ENCODE results near the gene MOSMO. TPM values are rescaled to one million over a fixed set of nuclear protein-coding genes. Genes with fewer than 3 reads are reported as not detected.

Gene MOSMO
- total and polyA plus RNA-seq, 5 donors from 2014 or later = 3.9 to 13.1 (median 4.2) TPM

- Mint-ChIP-seq H3K36me3 (peaks cover 5% of the 10 kb centered on the region), H3K27ac (no peak overlapping the region), H3K27me3 (no peaks in the 10 kb centered on the region), H3K4me3 (no peak overlapping the region), H3K9me3 (peaks cover 0 to 6% (median 1%) of the 10 kb centered on the region in 7 donors), H3K4me1 (peaks cover 4 to 11% (median 7%) of the 10 kb centered on the region in 4 donors)
- no peak overlapping the region for H3K4me3 ChIP-seq (ENCODE audit: low read depth, low read length)
- H3K4me1 ChIP-seq (ENCODE audit: control insufficient read depth, insufficient read depth, low read length, poor library complexity, severe bottlenecking) = no peaks in the 10 kb centered on the region
- no peaks in the 10 kb centered on the region for H3K9me3 ChIP-seq (ENCODE audit: control insufficient read depth in 2 of 2, low read length in 2 of 2)
- DNase-seq (no peak), ATAC-seq (ENCODE audit: low read depth in 2 of 2) (no peak)
- H3K36me3 ChIP-seq (ENCODE audit: control insufficient read depth, insufficient read depth, low read length) = peaks cover 5% of the 10 kb centered on the region
- H3K27me3 ChIP-seq (ENCODE audit: control insufficient read depth, insufficient read depth, low read length) = no peaks in the 10 kb centered on the region
- no peak overlapping the region for H3K27ac ChIP-seq (ENCODE audit: insufficient read depth, low read length, poor library complexity, severe bottlenecking)
Observed at GRCh38 chr16:22070361-22071330, 62.7 kb downstream of the MOSMO start.

DNA sequence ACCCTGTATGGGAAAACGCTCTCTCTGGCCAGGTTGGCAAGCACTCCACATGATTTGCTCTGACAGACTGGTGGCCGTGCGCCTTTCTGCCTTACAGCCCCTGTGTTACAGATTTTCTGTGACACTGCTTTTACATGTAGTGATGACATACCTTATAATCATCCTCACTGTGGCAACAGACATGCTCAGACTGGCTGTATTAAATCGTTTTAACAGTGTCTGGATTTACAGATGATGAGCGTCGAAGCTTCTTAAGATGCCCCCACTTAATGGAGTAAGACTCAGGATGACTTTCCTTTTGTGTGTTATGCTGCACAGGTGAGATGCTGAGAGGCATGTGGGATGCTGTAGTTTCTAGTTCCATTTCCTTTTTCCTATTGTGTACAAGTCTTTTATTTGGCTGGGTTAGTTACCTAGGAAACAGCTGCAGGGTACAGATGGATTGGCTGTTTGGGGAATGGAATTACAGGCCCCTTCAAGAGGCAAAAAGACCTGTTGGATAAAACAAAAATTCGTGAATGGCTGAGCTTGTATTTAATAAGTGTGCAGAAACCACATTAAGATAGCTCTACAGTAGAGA is 63.5 kb downstream of the MOSMO start:
- DNase-seq (no peak), ATAC-seq (ENCODE audit: low read depth in 2 of 2) (no peak)
- Mint-ChIP-seq H3K4me1 (peaks cover 4 to 11% (median 7%) of the 10 kb centered on the region in 4 donors), H3K27me3 (no peaks in the 10 kb centered on the region), H3K9me3 (peaks cover 0 to 6% (median 0%) of the 10 kb centered on the region in 7 donors), H3K4me3 (no peak overlapping the region), H3K36me3 (peaks cover 5% of the 10 kb centered on the region), H3K27ac (no peak overlapping the region)
- H3K4me3 ChIP-seq (ENCODE audit: low read depth, low read length) = no peak overlapping the region
- no peak overlapping the region for H3K27ac ChIP-seq (ENCODE audit: insufficient read depth, low read length, poor library complexity, severe bottlenecking)
- H3K4me1 ChIP-seq (ENCODE audit: control insufficient read depth, insufficient read depth, low read length, poor library complexity, severe bottlenecking) = no peaks in the 10 kb centered on the region
- H3K9me3 ChIP-seq (ENCODE audit: control insufficient read depth in 2 of 2, low read length in 2 of 2) = no peaks in the 10 kb centered on the region
- no peaks in the 10 kb centered on the region for H3K27me3 ChIP-seq (ENCODE audit: control insufficient read depth, insufficient read depth, low read length)
- H3K36me3 ChIP-seq (ENCODE audit: control insufficient read depth, insufficient read depth, low read length) = peaks cover 5% of the 10 kb centered on the region

- no peaks in the 10 kb centered on the region for H3K27me3 ChIP-seq (ENCODE audit: control insufficient read depth, insufficient read depth, low read length)
- Mint-ChIP-seq H3K27ac (peak overlapping the region in 1 of 3 donors; percentile 77), H3K9me3 (no peaks in the 10 kb centered on the region), H3K27me3 (no peaks in the 10 kb centered on the region), H3K4me1 (peaks cover 4 to 12% (median 6%) of the 10 kb centered on the region in 4 donors), H3K4me3 (no peak overlapping the region), H3K36me3 (no peaks in the 10 kb centered on the region)
- no peak for DNase-seq
- peaks cover 2% of the 10 kb centered on the region for H3K36me3 ChIP-seq (ENCODE audit: control insufficient read depth, insufficient read depth, low read length)
- no peak for ATAC-seq (ENCODE audit: low read depth in 2 of 2)
- no peaks in the 10 kb centered on the region for H3K9me3 ChIP-seq (ENCODE audit: control insufficient read depth in 2 of 2, low read length in 2 of 2)
- no peak overlapping the region for H3K4me3 ChIP-seq (ENCODE audit: low read depth, low read length)
- H3K27ac ChIP-seq (ENCODE audit: insufficient read depth, low read length, poor library complexity, severe bottlenecking) = no peak overlapping the region
- H3K4me1 ChIP-seq (ENCODE audit: control insufficient read depth, insufficient read depth, low read length, poor library complexity, severe bottlenecking) = peaks cover 5% of the 10 kb centered on the region
Observed at GRCh38 chr16:22073350-22073749, 65.4 kb downstream of the MOSMO start.

DNA sequence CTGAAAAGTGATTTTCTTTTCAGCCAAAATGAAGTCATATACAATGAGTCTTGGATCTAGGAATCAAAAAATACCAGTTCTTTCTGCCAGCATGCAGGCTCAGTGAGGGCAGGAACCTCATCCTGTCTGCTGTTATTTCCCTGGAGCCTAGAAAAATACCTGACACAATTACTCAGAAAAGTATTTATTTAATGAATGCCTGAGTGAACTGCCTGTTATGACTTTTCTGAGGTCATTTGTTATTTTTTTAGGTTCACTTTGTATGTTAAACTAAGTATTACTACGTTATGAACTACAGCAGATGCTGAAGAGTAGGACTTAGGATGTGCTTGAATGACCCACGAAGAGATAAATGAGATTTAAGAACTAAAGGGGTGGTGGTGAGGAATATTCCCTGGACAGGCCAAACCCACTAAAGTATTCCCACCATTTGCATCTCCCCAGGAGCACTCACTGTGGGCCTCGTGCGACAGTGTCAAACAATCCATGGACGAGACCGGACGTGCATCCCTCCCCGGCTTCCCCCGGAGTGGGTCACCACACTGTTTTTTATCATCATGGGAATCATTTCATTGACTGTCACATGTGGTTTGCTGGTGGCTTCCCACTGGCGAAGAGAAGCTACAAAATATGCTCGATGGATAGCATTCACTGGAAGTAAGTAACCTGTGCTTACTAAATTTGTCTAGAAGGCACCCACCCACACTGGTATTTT is 67.3 kb downstream of the MOSMO start:
- DNase-seq (no peak), ATAC-seq (ENCODE audit: low read depth in 2 of 2) (no peak)
- Mint-ChIP-seq H3K27me3 (no peaks in the 10 kb centered on the region), H3K4me3 (no peak overlapping the region), H3K27ac (no peak overlapping the region), H3K36me3 (no peaks in the 10 kb centered on the region), H3K9me3 (no peaks in the 10 kb centered on the region), H3K4me1 (peaks cover 4 to 9% (median 6%) of the 10 kb centered on the region in 4 donors)
- H3K36me3 ChIP-seq (ENCODE audit: control insufficient read depth, insufficient read depth, low read length) = peaks cover 2% of the 10 kb centered on the region
- no peak overlapping the region for H3K27ac ChIP-seq (ENCODE audit: insufficient read depth, low read length, poor library complexity, severe bottlenecking)
- H3K9me3 ChIP-seq (ENCODE audit: control insufficient read depth in 2 of 2, low read length in 2 of 2) = no peaks in the 10 kb centered on the region
- no peaks in the 10 kb centered on the region for H3K27me3 ChIP-seq (ENCODE audit: control insufficient read depth, insufficient read depth, low read length)
- H3K4me3 ChIP-seq (ENCODE audit: low read depth, low read length) = no peak overlapping the region
- peaks cover 5% of the 10 kb centered on the region for H3K4me1 ChIP-seq (ENCODE audit: control insufficient read depth, insufficient read depth, low read length, poor library complexity, severe bottlenecking)

- ATAC-seq (ENCODE audit: low read depth in 2 of 2) (no peak), DNase-seq (no peak)
- Mint-ChIP-seq H3K4me3 (no peak overlapping the region), H3K36me3 (peaks cover 3% of the 10 kb centered on the region), H3K27me3 (no peaks in the 10 kb centered on the region), H3K4me1 (peaks cover 4 to 9% (median 6%) of the 10 kb centered on the region in 4 donors), H3K9me3 (no peaks in the 10 kb centered on the region), H3K27ac (no peak overlapping the region)
- no peaks in the 10 kb centered on the region for H3K27me3 ChIP-seq (ENCODE audit: control insufficient read depth, insufficient read depth, low read length)
- H3K27ac ChIP-seq (ENCODE audit: insufficient read depth, low read length, poor library complexity, severe bottlenecking) = no peak overlapping the region
- peaks cover 2% of the 10 kb centered on the region for H3K36me3 ChIP-seq (ENCODE audit: control insufficient read depth, insufficient read depth, low read length)
- peaks cover 5% of the 10 kb centered on the region for H3K4me1 ChIP-seq (ENCODE audit: control insufficient read depth, insufficient read depth, low read length, poor library complexity, severe bottlenecking)
- H3K9me3 ChIP-seq (ENCODE audit: control insufficient read depth in 2 of 2, low read length in 2 of 2) = no peaks in the 10 kb centered on the region
- H3K4me3 ChIP-seq (ENCODE audit: low read depth, low read length) = no peak overlapping the region
Observed at GRCh38 chr16:22075776-22076175, 67.9 kb downstream of the MOSMO start.

- H3K27me3 ChIP-seq (ENCODE audit: control insufficient read depth, insufficient read depth, low read length) = no peaks in the 10 kb centered on the region
- H3K4me1 Mint-ChIP-seq = peaks cover 4 to 10% (median 6%) of the 10 kb centered on the region in 4 donors
- H3K27me3 Mint-ChIP-seq = no peaks in the 10 kb centered on the region
- peaks cover 5% of the 10 kb centered on the region for H3K4me1 ChIP-seq (ENCODE audit: control insufficient read depth, insufficient read depth, low read length, poor library complexity, severe bottlenecking)
- H3K9me3 ChIP-seq (ENCODE audit: control insufficient read depth in 2 of 2, low read length in 2 of 2) = no peaks in the 10 kb centered on the region
- no peak overlapping the region for H3K4me3 ChIP-seq (ENCODE audit: low read depth, low read length)
- H3K27ac Mint-ChIP-seq = peak overlapping the region in 1 of 3 donors; percentile 65
- no peak overlapping the region for H3K4me3 Mint-ChIP-seq
- H3K36me3 Mint-ChIP-seq = peaks cover 6% of the 10 kb centered on the region
- DNase-seq = peak; percentile 48 to 78 (median 71)
- H3K36me3 ChIP-seq (ENCODE audit: control insufficient read depth, insufficient read depth, low read length) = peaks cover 5% of the 10 kb centered on the region
- H3K27ac ChIP-seq (ENCODE audit: insufficient read depth, low read length, poor library complexity, severe bottlenecking) = no peak overlapping the region
- H3K9me3 Mint-ChIP-seq = no peaks in the 10 kb centered on the region
- peak; percentile 57 to 65 for ATAC-seq (ENCODE audit: low read depth in 2 of 2)
Observed at GRCh38 chr16:22077700-22078313, 69.9 kb downstream of the MOSMO start.

DNA sequence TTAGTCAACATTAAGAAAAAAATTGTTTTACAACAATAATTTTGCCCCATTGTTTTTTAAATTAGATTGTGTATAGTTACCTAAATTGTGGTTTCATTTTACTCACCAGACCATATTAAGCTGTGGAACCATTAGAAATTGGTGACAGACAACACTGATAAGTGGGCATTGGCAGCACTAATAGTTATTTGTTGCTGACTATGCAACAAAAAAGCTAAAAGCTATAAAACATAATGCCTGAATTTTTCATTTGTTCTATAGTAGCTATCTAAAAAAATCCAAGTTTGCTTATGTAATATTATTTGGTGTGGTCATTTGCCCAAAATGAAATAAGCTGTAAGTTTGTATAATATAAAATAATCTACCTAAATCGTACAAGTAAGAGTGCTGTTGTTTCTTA is 70.7 kb downstream of the MOSMO start:
- Mint-ChIP-seq H3K4me1 (peaks cover 0 to 7% (median 2%) of the 10 kb centered on the region in 4 donors), H3K27ac (no peak overlapping the region), H3K4me3 (no peak overlapping the region), H3K9me3 (no peaks in the 10 kb centered on the region), H3K36me3 (peaks cover 6% of the 10 kb centered on the region), H3K27me3 (no peaks in the 10 kb centered on the region)
- H3K9me3 ChIP-seq (ENCODE audit: control insufficient read depth in 2 of 2, low read length in 2 of 2) = no peaks in the 10 kb centered on the region
- no peak for ATAC-seq (ENCODE audit: low read depth in 2 of 2)
- H3K27ac ChIP-seq (ENCODE audit: insufficient read depth, low read length, poor library complexity, severe bottlenecking) = no peak overlapping the region
- no peak for DNase-seq
- no peak overlapping the region for H3K4me3 ChIP-seq (ENCODE audit: low read depth, low read length)
- no peaks in the 10 kb centered on the region for H3K27me3 ChIP-seq (ENCODE audit: control insufficient read depth, insufficient read depth, low read length)
- H3K36me3 ChIP-seq (ENCODE audit: control insufficient read depth, insufficient read depth, low read length) = peaks cover 5% of the 10 kb centered on the region
- peaks cover 5% of the 10 kb centered on the region for H3K4me1 ChIP-seq (ENCODE audit: control insufficient read depth, insufficient read depth, low read length, poor library complexity, severe bottlenecking)
